Measurements from ENCODE around the gene SLAMF9. TPM values are rescaled to one million over a fixed set of nuclear protein-coding genes. Genes with fewer than 3 reads are reported as not detected.

SLAMF9 gene
- total RNA-seq, 1 donor, result not detected

DNA sequence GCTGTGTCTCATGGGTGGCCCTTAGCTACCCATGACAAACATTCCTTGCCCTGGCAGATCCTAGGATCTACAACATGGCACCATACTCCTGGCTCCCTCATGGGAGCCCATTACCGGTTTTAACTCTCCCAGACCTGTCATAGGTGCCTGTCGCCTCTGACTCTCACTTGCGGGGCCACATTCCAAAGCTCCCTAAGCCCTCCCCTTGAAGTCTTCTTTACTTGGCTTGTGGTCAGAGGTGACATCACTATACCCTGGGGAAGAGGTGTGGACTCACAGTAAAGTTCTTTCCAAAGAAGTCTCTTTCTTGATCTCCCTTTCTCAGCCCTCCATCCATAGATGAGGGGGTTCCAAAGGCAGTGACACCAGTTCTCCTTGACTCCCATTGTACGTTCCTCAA is 5.4 kb upstream of the SLAMF9 start:
- DNase-seq (ENCODE audit: low read depth), result no peak

DNA sequence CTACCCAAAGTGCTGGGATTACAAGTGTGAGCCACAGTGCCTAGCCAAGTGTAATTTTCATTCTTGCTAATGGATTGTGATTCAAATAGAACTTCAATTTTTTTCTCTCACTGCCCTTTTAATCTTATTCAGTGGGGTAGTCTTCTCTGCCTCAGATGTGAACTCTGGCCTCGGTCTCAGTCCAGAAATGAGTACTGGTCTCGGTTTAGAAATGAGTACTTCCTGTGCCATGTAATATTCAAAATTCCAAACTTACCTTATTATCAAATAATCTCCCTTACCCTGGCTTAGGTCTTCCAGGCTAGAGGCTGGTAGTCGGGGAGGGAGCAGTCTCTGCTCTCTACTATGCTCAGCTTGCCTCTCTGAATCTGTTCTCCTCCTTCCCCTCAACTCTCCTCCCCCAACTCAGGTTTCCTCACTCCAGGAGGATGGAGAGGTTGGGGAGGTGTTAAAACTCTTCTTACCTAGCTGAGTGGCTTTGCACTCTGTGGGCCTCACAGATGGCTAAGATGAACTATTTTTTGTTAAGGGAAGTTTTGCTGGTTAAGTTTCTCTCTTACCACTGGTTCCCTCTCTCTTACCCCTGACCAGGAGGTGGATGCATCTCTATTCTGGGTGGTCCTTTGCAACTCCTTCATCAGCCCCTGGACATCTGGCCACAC is 4.8 kb upstream of the SLAMF9 start:
- no peak overlapping the region for H3K4me3 ChIP-seq (ENCODE audit: low read depth, low read length)
- TF ChIP-seq, protein P1, sequence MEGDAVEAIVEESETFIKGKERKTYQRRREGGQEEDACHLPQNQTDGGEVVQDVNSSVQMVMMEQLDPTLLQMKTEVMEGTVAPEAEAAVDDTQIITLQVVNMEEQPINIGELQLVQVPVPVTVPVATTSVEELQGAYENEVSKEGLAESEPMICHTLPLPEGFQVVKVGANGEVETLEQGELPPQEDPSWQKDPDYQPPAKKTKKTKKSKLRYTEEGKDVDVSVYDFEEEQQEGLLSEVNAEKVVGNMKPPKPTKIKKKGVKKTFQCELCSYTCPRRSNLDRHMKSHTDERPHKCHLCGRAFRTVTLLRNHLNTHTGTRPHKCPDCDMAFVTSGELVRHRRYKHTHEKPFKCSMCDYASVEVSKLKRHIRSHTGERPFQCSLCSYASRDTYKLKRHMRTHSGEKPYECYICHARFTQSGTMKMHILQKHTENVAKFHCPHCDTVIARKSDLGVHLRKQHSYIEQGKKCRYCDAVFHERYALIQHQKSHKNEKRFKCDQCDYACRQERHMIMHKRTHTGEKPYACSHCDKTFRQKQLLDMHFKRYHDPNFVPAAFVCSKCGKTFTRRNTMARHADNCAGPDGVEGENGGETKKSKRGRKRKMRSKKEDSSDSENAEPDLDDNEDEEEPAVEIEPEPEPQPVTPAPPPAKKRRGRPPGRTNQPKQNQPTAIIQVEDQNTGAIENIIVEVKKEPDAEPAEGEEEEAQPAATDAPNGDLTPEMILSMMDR (IDR thresholded peaks at IDR 0.05; ENCODE audit: insufficient read depth, low read depth, low read length), result no peak
- DNase-seq (ENCODE audit: low read depth), result no peak

More for the DNA sequence above, 5.4 kb upstream of the SLAMF9 start:
- H3K4me3 ChIP-seq (ENCODE audit: low read depth, low read length), result no peak overlapping the region
- TF ChIP-seq, protein P1 (IDR thresholded peaks at IDR 0.05; ENCODE audit: insufficient read depth, low read depth, low read length), result no peak

DNA sequence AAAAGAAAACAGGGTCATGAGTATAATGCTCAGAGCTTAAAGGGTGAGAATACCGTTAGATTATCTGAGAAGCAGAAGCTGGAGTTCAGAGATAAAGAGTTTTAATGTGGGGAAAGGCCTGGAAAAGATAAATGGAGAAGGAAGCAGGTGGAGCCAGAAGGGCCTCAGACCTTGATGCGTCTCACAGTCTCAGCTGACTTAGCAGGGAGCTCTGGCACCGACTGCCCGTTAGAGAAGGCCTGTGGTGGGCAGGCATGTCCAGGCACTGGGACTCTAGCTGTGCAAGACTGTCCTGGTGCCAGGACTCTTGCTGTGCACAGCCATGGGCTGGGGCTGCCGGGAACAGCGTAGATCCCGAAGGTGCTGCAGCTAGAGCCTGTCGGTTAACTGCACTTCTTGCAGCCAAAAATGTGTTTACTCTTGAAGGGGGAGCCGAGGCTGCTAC is 3.8 kb upstream of the SLAMF9 start:
- no peak for DNase-seq (ENCODE audit: low read depth)
- TF ChIP-seq, protein P1 (IDR thresholded peaks at IDR 0.05; ENCODE audit: insufficient read depth, low read depth, low read length), result no peak
- no peak overlapping the region for H3K4me3 ChIP-seq (ENCODE audit: low read depth, low read length)

DNA sequence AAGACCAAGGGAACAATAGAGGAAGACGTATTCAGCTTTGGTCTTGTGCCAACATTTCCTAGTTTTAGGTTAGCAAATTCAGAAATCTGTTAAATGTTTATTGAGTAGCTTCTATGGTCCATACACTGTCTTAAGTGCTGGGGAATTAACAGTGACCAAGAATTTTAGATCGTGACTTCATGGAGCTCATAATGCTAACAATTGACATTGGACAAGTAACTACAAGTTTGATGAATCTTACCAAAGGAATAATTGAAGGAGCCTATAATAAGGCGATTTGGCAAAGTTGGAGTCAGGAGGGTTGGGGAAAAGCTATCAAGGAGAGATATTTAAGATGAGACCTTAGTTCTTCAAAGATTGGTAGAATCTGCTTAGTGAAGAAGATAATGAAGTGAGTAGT is 1.4 kb upstream of the SLAMF9 start:
- TF ChIP-seq, protein P1 (IDR thresholded peaks at IDR 0.05; ENCODE audit: insufficient read depth, low read depth, low read length), result no peak
- no peak overlapping the region for H3K4me3 ChIP-seq (ENCODE audit: low read depth, low read length)
- DNase-seq (ENCODE audit: low read depth), result no peak

DNA sequence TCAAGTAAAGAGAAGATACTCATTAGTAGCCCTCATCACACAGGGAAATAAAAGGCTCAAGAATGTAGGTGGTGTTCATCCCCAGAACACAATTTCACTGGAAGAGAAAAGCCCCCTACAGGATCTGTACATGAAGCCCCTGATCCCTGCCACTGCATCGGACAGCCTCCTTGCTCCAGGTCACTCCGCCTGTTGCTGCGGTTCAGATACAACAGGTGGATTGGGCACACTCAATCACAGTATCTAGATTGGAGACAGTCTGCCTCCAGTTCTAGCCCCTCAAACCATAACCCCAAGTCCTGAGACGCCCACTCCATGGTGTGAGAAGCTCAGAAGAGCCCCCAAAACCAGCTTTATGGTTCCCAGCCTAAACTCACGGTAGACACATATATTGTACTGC is 1.1 kb downstream of the SLAMF9 start:
- no peak for DNase-seq (ENCODE audit: low read depth)
- TF ChIP-seq, protein P1 (IDR thresholded peaks at IDR 0.05; ENCODE audit: insufficient read depth, low read depth, low read length), result no peak
- H3K4me3 ChIP-seq (ENCODE audit: low read depth, low read length), result no peak overlapping the region

DNA sequence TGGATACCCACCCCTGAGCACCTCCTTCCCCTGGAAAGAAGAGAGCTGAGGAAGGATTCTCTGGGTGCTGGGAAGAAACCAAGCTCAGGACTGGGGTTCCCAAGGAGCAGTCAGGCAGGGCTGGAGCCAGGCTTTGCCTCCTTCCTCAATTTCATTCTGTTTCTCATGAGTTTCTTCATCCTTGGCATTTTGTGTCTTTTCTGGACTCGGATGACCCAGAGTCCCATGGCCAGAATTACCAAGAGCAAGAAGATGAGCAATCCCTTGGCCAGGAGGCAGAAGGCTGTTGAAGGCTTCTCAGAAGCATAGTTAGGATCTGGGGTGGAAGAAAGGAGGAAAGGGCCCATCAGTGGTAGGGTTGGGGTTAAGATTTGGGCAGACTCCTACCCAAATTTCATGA is 2.5 kb downstream of the SLAMF9 start:
- no peak overlapping the region for H3K4me3 ChIP-seq (ENCODE audit: low read depth, low read length)
- no peak for DNase-seq (ENCODE audit: low read depth)
- TF ChIP-seq, protein P1 (IDR thresholded peaks at IDR 0.05; ENCODE audit: insufficient read depth, low read depth, low read length), result no peak

DNA sequence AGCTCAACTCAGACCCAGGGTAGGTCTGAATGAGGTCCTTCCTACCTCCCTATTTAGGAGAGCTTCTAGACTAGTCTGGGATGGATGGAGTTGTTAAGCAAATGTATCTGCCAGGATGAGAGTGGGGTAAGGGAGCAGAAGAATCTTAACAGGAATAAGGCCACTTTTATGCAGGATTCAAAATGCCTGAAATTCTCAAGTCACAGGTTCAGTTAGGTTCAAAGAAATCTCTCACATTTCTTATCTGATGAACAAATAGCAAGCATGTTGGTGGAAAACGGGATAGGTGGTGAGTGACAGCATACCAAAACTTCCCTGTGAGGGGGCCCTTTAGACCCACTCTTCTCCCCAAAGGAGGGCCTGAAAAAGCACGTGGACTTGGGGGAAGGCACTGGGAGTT is 3.0 kb downstream of the SLAMF9 start:
- DNase-seq (ENCODE audit: low read depth), result no peak
- TF ChIP-seq, protein P1 (IDR thresholded peaks at IDR 0.05; ENCODE audit: insufficient read depth, low read depth, low read length), result no peak
- no peak overlapping the region for H3K4me3 ChIP-seq (ENCODE audit: low read depth, low read length)
